DOHH2 (cell line): ENCODE data around the gene PKN1.

ENCODE experiments used
- H3F3A ChIP-seq: fragments of 200-600 bp; sonication (generic), shearing (Covaris generic); 2 replicates; pipeline ENCODE4 v1.6.0; 2016; ENCODE audit warnings: antibody characterized with exemption, mild to moderate bottlenecking; ENCODE audit not compliant: control insufficient read depth, insufficient read depth
- H3K27ac ChIP-seq: fragments of 200-600 bp; sonication (generic); 2 replicates; pipeline ENCODE4 v1.5.1; 2014; ENCODE audit warnings: low read depth, mild to moderate bottlenecking, low read length, moderate library complexity
- H3K27me3 ChIP-seq: fragments of 200-600 bp; sonication (generic); 2 replicates; pipeline ENCODE4 v1.6.1; 2014; ENCODE audit warnings: mild to moderate bottlenecking, low read length, mixed read lengths; ENCODE audit not compliant: control insufficient read depth
- H3K36me3 ChIP-seq: fragments of 200-600 bp; sonication (generic); 2 replicates; pipeline ENCODE4 v1.6.1; 2014; ENCODE audit warnings: mild to moderate bottlenecking, low read length, moderate library complexity, mixed read lengths; ENCODE audit not compliant: control insufficient read depth
- H3K4me1 ChIP-seq: fragments of 200-600 bp; sonication (generic); 2 replicates; pipeline ENCODE4 v1.6.1; 2014; ENCODE audit warnings: mild to moderate bottlenecking, low read length, mixed read lengths; ENCODE audit not compliant: control insufficient read depth
- H3K4me2 ChIP-seq: fragments of 200-600 bp; sonication (generic); 2 replicates; pipeline ENCODE4 v1.6.0; 2014; ENCODE audit warnings: mild to moderate bottlenecking, low read length, moderate library complexity
- H3K4me3 ChIP-seq: fragments of 200-600 bp; sonication (generic); 2 replicates; pipeline ENCODE4 v1.5.1; 2014; ENCODE audit warnings: mild to moderate bottlenecking, low read length, mixed read lengths
- H3K79me2 ChIP-seq: fragments of 200-600 bp; sonication (generic); 2 replicates; pipeline ENCODE4 v1.6.1; 2014; ENCODE audit warnings: mild to moderate bottlenecking, low read length, mixed read lengths; ENCODE audit not compliant: control insufficient read depth
- H3K9me2 ChIP-seq: fragments of 200-600 bp; sonication (generic); replicated peaks from 2 replicates; pipeline ENCODE4 v1.6.1; 2014; ENCODE audit warnings: mild to moderate bottlenecking, low read length, mixed read lengths; ENCODE audit not compliant: control insufficient read depth
- H3K9me3 ChIP-seq: fragments of 200-600 bp; sonication (generic); 2 replicates; pipeline ENCODE4 v1.6.1; 2014; ENCODE audit warnings: antibody characterized with exemption, low read length, mixed read lengths; ENCODE audit not compliant: control insufficient read depth, insufficient read depth
- H4K20me1 ChIP-seq: fragments of 200-600 bp; sonication (generic); 2 replicates; pipeline ENCODE4 v1.6.0; 2014; ENCODE audit warnings: low read depth, mild to moderate bottlenecking, antibody characterized with exemption, low read length, moderate library complexity; ENCODE audit not compliant: control insufficient read depth, insufficient read depth
- CTCF ChIP-seq: fragments of 200-600 bp; sonication (generic); IDR thresholded peaks from one replicate; pipeline ENCODE4 v1.5.1; 2014; ENCODE audit warnings: antibody characterized with exemption, mild to moderate bottlenecking, low read depth, low read length; ENCODE audit not compliant: poor library complexity, severe bottlenecking
- EZH2phosphoT487 ChIP-seq: fragments of 200-600 bp; sonication (generic); IDR thresholded peaks from 2 replicates; pipeline ENCODE4 v1.6.1; 2017; ENCODE audit warnings: borderline replicate concordance, mild to moderate bottlenecking, antibody characterized with exemption, low read length, moderate library complexity, mixed read lengths

The PKN1 gene

GRCh38 chr19:14442891-14443631 is 10.0 kb downstream of the PKN1 start:
- H3K4me3 ChIP-seq: no peak overlapping the region
- TF ChIP-seq CTCF (no peak), EZH2phosphoT487 (no peak)
- peaks cover 41% of the 10 kb centered on the region for H3K79me2 ChIP-seq
- H3K36me3 ChIP-seq: peaks cover 65% of the 10 kb centered on the region
- H3K9me3 ChIP-seq: no peaks in the 10 kb centered on the region
- H3K4me1 ChIP-seq: peaks cover 28% of the 10 kb centered on the region
- no peak overlapping the region for H3K4me2 ChIP-seq
- no peaks in the 10 kb centered on the region for H3K27me3 ChIP-seq
- no peaks in the 10 kb centered on the region for H4K20me1 ChIP-seq
- peaks cover 3% of the 10 kb centered on the region; the same call in 1 of the 2 replicates for H3F3A ChIP-seq
- H3K27ac ChIP-seq: no peak overlapping the region
- H3K9me2 ChIP-seq: no peaks in the 10 kb centered on the region

- H3K9me3 ChIP-seq: no peaks in the 10 kb centered on the region
- peaks cover 71% of the 10 kb centered on the region for H3K36me3 ChIP-seq
Measured at GRCh38 chr19:14443632-14444216, 10.6 kb downstream of the PKN1 start.

GRCh38 chr19:14446336-14447036 is 13.4 kb downstream of the PKN1 start:
- H3K4me2 ChIP-seq: no peak overlapping the region
- H3K79me2 ChIP-seq: peaks cover 9% of the 10 kb centered on the region
- no peaks in the 10 kb centered on the region for H3F3A ChIP-seq
- H3K9me2 ChIP-seq: no peaks in the 10 kb centered on the region
- H3K9me3 ChIP-seq: no peaks in the 10 kb centered on the region; the same call in 1 of the 2 replicates
- no peak overlapping the region for H3K27ac ChIP-seq
- H3K4me3 ChIP-seq: no peak overlapping the region
- H3K36me3 ChIP-seq: peaks cover 86% of the 10 kb centered on the region
- H4K20me1 ChIP-seq: peaks cover 3% of the 10 kb centered on the region; the same call in 1 of the 2 replicates
- no peaks in the 10 kb centered on the region for H3K27me3 ChIP-seq
- TF ChIP-seq CTCF: no peak
- TF ChIP-seq EZH2phosphoT487: no peak
- H3K4me1 ChIP-seq: no peaks in the 10 kb centered on the region

More at GRCh38 chr19:14443632-14444216, 10.6 kb downstream of the PKN1 start:
- H4K20me1 ChIP-seq: no peaks in the 10 kb centered on the region
- no peak for TF ChIP-seq EZH2phosphoT487
- no peak for TF ChIP-seq CTCF
- H3K4me1 ChIP-seq: peaks cover 21% of the 10 kb centered on the region
- no peak overlapping the region for H3K4me3 ChIP-seq
- H3K27ac ChIP-seq: no peak overlapping the region
- H3K9me2 ChIP-seq: no peaks in the 10 kb centered on the region
- peaks cover 35% of the 10 kb centered on the region for H3K79me2 ChIP-seq
- peaks cover 3% of the 10 kb centered on the region; the same call in 1 of the 2 replicates for H3F3A ChIP-seq
- no peak overlapping the region for H3K4me2 ChIP-seq
- H3K27me3 ChIP-seq: no peaks in the 10 kb centered on the region
